Neuronal stem cell (in vitro differentiated cells): ENCODE data around the gene ULK4.

Experiments
- DNase-seq: peaks from one replicate; pipeline ENCODE4 v3.0.0-alpha.2; 2013; ENCODE audit warnings: low spot score
- H2AFZ ChIP-seq: one replicate; pipeline ENCODE4 v1.6.1; 2013; ENCODE audit warnings: mild to moderate bottlenecking, low read length, inconsistent platforms
- H2AK5ac ChIP-seq: 2 replicates; pipeline ENCODE4 v1.6.1; 2013; ENCODE audit warnings: low read depth, mild to moderate bottlenecking, inconsistent platforms, low read length, moderate library complexity, mixed read lengths
- H2BK120ac ChIP-seq: 2 replicates; pipeline ENCODE4 v1.6.1; 2013; ENCODE audit warnings: low read depth, mild to moderate bottlenecking, inconsistent platforms, low read length, moderate library complexity, mixed read lengths
- H2BK12ac ChIP-seq: one replicate; pipeline ENCODE4 v1.6.1; 2013; ENCODE audit warnings: low read length, inconsistent platforms
- H2BK15ac ChIP-seq: 2 replicates; pipeline ENCODE4 v1.6.1; 2013; ENCODE audit warnings: mild to moderate bottlenecking, low read length, inconsistent platforms, mixed read lengths
- H2BK5ac ChIP-seq: one replicate; pipeline ENCODE4 v1.6.1; 2013; ENCODE audit warnings: inconsistent platforms, mild to moderate bottlenecking, low read length, moderate library complexity
- H3K14ac ChIP-seq: one replicate; pipeline ENCODE4 v1.6.1; 2013; ENCODE audit warnings: low read length, inconsistent platforms
- H3K18ac ChIP-seq: 2 replicates; pipeline ENCODE4 v1.6.1; 2013; ENCODE audit warnings: low read length, inconsistent platforms
- H3K23ac ChIP-seq: 2 replicates; pipeline ENCODE4 v1.6.1; 2013; ENCODE audit warnings: low read depth, mild to moderate bottlenecking, mixed read lengths, low read length, inconsistent platforms; ENCODE audit not compliant: poor library complexity
- H3K27ac ChIP-seq: replicated peaks from 3 replicates; pipeline ENCODE4 v1.5.1; 2013; ENCODE audit warnings: low read length, inconsistent platforms
- H3K27me3 ChIP-seq, 3 experiments: 2 replicates each; pipeline ENCODE4 v1.6.1; 2013; ENCODE audit warnings: low read length in 3 of 3, mild to moderate bottlenecking in 2 of 3, inconsistent platforms in 1 of 3, low read depth in 1 of 3, mixed read lengths in 1 of 3, moderate library complexity in 1 of 3; ENCODE audit not compliant: control insufficient read depth in 3 of 3, insufficient read depth in 3 of 3
- H3K36me3 ChIP-seq, 2 donors: replicated peaks in 1 of 2; 2 replicates each; pipeline ENCODE4 v1.6.1; 2013; ENCODE audit warnings: low read length in 2 of 2; ENCODE audit not compliant: control insufficient read depth in 2 of 2, insufficient read depth in 2 of 2
- H3K4ac ChIP-seq: 2 replicates; pipeline ENCODE4 v1.6.1; 2013; ENCODE audit warnings: inconsistent platforms, mild to moderate bottlenecking, low read length, moderate library complexity
- H3K4me1 ChIP-seq, 2 donors: 1 replicate in 1 of 2; 2 replicates in 1 of 2; pipeline ENCODE4 v1.6.1; 2013; ENCODE audit warnings: low read length in 2 of 2, low read depth in 1 of 2; ENCODE audit not compliant: control insufficient read depth in 2 of 2, insufficient read depth in 1 of 2
- H3K4me2 ChIP-seq: one replicate; pipeline ENCODE4 v1.6.1; 2013; ENCODE audit warnings: mild to moderate bottlenecking, low read length, inconsistent platforms; ENCODE audit not compliant: insufficient read depth, poor library complexity, severe bottlenecking
- H3K4me3 ChIP-seq, 2 donors: 2 replicates each; pipeline ENCODE4 v1.5.1; 2013; ENCODE audit warnings: low read length in 2 of 2, mild to moderate bottlenecking in 2 of 2, inconsistent platforms in 1 of 2, moderate library complexity in 1 of 2
- H3K79me1 ChIP-seq: one replicate; pipeline ENCODE4 v1.6.1; 2013; ENCODE audit warnings: low read depth, mild to moderate bottlenecking, inconsistent platforms, low read length, moderate library complexity
- H3K9ac ChIP-seq: one replicate; pipeline ENCODE4 v1.6.1; 2013; ENCODE audit warnings: mild to moderate bottlenecking, low read depth, low read length, inconsistent platforms; ENCODE audit not compliant: poor library complexity
- H3K9me3 ChIP-seq, 2 donors: replicated peaks in 1 of 2; 2 replicates each; pipeline versions ENCODE3 to v1.6.1; 2013; ENCODE audit warnings: low read length in 2 of 2, mild to moderate bottlenecking in 2 of 2, inconsistent platforms in 1 of 2, low read depth in 1 of 2, mixed read lengths in 1 of 2, moderate library complexity in 1 of 2; ENCODE audit not compliant: control insufficient read depth in 2 of 2, insufficient read depth in 1 of 2
- H4K8ac ChIP-seq: one replicate; pipeline ENCODE4 v1.6.1; 2013; ENCODE audit warnings: low read depth, mild to moderate bottlenecking, inconsistent platforms, low read length, moderate library complexity
- H4K91ac ChIP-seq: one replicate; pipeline ENCODE4 v1.6.1; 2013; ENCODE audit warnings: low read length, low read depth, mild to moderate bottlenecking, inconsistent platforms; ENCODE audit not compliant: poor library complexity
- WGBS, 2 donors: extraction: QIAGEN DNeasy Blood & Tissue Kit; methylation state at CpG; one replicate each; pipeline ENCODE4 v1.1.7; 2013; ENCODE audit warnings: missing lambda C conversion rate in 2 of 2, mixed read lengths in 1 of 2; ENCODE audit not compliant: insufficient read length in 2 of 2, insufficient replicate concordance in 1 of 2; ENCODE audit errors: extremely low coverage in 2 of 2; 5-methylcytosine and 5-hydroxymethylcytosine counted together

ULK4 gene

DNA sequence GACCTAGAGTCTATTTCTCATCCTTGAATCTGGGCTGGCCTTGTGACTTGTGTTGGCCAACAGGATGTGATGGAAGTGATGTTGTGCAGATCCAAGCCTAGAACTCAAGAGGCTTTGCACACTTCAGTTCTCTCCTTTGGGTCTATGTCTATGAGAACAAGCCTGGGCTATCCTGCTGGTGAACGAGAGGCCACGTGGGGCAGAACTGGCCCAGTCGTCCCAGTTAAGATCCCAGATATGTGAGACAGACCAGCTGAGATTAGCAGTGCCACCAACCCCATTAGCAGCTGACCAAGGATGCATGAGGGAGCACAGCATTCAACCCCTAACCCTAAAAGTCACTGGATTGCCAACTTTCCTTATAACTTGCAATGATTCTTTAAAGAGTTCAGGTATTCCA is 662.9 kb downstream of the ULK4 start:
- no peak overlapping the region for H2AFZ ChIP-seq
- no peak overlapping the region for H3K4me2 ChIP-seq
- H3K79me1 ChIP-seq = no peaks in the 10 kb centered on the region
- H2BK120ac ChIP-seq = no peak overlapping the region
- WGBS, 2 donors = no CpG with 5 or more reads among the region's 3 CpGs
- no peak overlapping the region for H2AK5ac ChIP-seq
- H3K9ac ChIP-seq = no peak overlapping the region
- no peaks in the 10 kb centered on the region for H3K36me3 ChIP-seq
- H3K27me3 ChIP-seq = no peaks in the 10 kb centered on the region
- no peak overlapping the region for H3K14ac ChIP-seq
- no peak overlapping the region for H2BK12ac ChIP-seq
- no peak overlapping the region for H3K18ac ChIP-seq
- no peaks in the 10 kb centered on the region for H3K9me3 ChIP-seq
- no peak overlapping the region for H3K4me3 ChIP-seq
- H3K23ac ChIP-seq = no peak overlapping the region
- no peak overlapping the region for H2BK5ac ChIP-seq
- no peak overlapping the region for H4K8ac ChIP-seq
- H4K91ac ChIP-seq = no peak overlapping the region
- H2BK15ac ChIP-seq = no peak overlapping the region
- H3K4ac ChIP-seq = no peak overlapping the region
- no peak for DNase-seq
- H3K4me1 ChIP-seq = no peaks in the 10 kb centered on the region
- H3K27ac ChIP-seq = no peak overlapping the region

DNA sequence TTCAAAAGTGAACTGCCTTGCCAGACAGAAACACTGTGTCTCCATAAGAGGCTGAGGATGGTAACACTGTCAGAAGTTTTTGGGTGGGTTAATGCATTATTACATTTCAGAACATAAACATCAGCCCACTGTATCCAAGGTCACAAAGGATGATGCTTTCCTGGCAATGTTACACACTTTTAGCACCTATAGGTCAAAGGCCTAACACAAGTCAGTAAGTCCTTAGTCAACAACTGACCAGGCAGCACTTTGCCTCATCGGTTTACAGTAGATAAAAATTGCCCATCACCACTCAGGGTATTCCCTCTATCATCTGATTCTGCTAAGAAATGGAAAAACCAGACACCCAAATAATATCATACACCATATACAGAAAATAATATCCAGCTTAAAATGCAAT is 664.2 kb downstream of the ULK4 start:
- WGBS, 2 donors = no CpG with 5 or more reads among the region's 1 CpG
- Histone ChIP-seq H2BK120ac (no peak overlapping the region), H2AFZ (no peak overlapping the region), H3K9ac (no peak overlapping the region), H4K91ac (no peak overlapping the region), H3K4me1 (no peaks in the 10 kb centered on the region), H3K27me3 (no peaks in the 10 kb centered on the region), H3K14ac (no peak overlapping the region), H3K4me3 (no peak overlapping the region), H2BK12ac (no peak overlapping the region), H3K36me3 (no peaks in the 10 kb centered on the region), H3K27ac (no peak overlapping the region), H3K9me3 (no peaks in the 10 kb centered on the region), H2BK15ac (no peak overlapping the region), H2BK5ac (no peak overlapping the region), H3K23ac (no peak overlapping the region), H3K79me1 (no peaks in the 10 kb centered on the region), H3K4me2 (no peak overlapping the region), H3K4ac (no peak overlapping the region), H4K8ac (no peak overlapping the region), H2AK5ac (no peak overlapping the region), H3K18ac (no peak overlapping the region)
- no peak for DNase-seq

DNA sequence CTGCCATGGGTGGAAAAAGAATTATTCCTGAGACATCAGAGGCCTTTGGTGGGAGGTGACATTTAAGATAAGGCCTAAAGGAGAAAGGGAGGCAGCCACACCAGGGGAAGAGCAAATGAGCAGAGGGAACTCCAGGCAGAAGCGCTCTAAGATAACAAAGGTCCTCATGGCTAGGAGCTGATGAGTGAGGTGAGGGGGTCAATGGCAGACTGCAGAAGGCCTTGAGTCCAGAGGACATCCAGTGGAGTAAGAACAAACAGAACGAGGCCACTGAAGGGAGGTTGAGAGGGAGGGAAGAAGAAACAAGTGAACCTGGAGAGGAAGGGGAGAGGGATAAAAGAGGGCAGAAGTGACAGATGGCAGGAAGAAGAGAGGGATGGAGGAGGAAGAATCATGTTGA is 665.3 kb downstream of the ULK4 start:
- Histone ChIP-seq H4K8ac (no peak overlapping the region), H3K23ac (no peak overlapping the region), H3K79me1 (no peaks in the 10 kb centered on the region), H3K4me3 (no peak overlapping the region), H3K27ac (no peak overlapping the region), H4K91ac (no peak overlapping the region), H3K27me3 (no peaks in the 10 kb centered on the region), H3K4me1 (no peaks in the 10 kb centered on the region), H3K14ac (no peak overlapping the region), H2BK15ac (no peak overlapping the region), H2BK12ac (no peak overlapping the region), H2BK120ac (no peak overlapping the region), H3K4ac (no peak overlapping the region), H2BK5ac (no peak overlapping the region), H2AFZ (no peak overlapping the region), H2AK5ac (no peak overlapping the region), H3K9me3 (no peaks in the 10 kb centered on the region), H3K18ac (no peak overlapping the region), H3K36me3 (no peaks in the 10 kb centered on the region), H3K4me2 (no peak overlapping the region), H3K9ac (no peak overlapping the region)
- DNase-seq = no peak
- WGBS, 2 donors = no CpG with 5 or more reads among the region's 2 CpGs

DNA sequence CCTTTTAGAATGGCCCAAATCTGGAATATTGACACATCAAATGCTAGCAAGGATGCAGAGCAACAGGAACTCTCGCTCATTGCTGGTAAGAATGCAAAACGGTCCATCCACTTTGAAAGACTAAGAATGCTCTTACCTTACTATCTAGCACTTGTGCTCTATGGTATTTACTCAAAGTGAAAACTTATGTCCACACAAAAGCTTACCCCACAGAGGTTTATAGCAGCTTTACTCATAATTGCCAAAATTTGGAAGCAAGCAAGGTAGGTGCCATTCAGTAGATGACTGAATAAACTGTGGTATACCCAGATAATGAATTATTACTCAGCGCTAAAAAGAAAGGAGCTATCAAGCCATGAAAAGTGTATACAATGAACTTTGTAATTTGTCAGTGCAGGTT is 666.2 kb downstream of the ULK4 start:
- Histone ChIP-seq H3K27ac (no peak overlapping the region), H2AK5ac (no peak overlapping the region), H3K79me1 (no peaks in the 10 kb centered on the region), H2BK12ac (no peak overlapping the region), H4K91ac (no peak overlapping the region), H3K9ac (no peak overlapping the region), H2BK5ac (no peak overlapping the region), H3K14ac (no peak overlapping the region), H3K4me1 (no peaks in the 10 kb centered on the region), H3K27me3 (no peaks in the 10 kb centered on the region), H3K4ac (no peak overlapping the region), H2AFZ (no peak overlapping the region), H3K9me3 (no peaks in the 10 kb centered on the region), H2BK120ac (no peak overlapping the region), H3K4me3 (no peak overlapping the region), H3K23ac (no peak overlapping the region), H3K4me2 (no peak overlapping the region), H3K18ac (no peak overlapping the region), H4K8ac (no peak overlapping the region), H2BK15ac (no peak overlapping the region), H3K36me3 (no peaks in the 10 kb centered on the region)
- no CpG with 5 or more reads among the region's 3 CpGs for WGBS, 2 donors
- no peak for DNase-seq
